GM12891 (cell line): Measurements from ENCODE around the gene GPC6.

Source experiments
- POLR2A ChIP-seq: IDR thresholded peaks from 2 replicates; pipeline ENCODE4 v1.6.1; 2011; ENCODE audit warnings: low read depth, low read length, control low read depth
- POLR2AphosphoS5 ChIP-seq: IDR thresholded peaks from 2 replicates; pipeline ENCODE4 v1.6.1; 2011; ENCODE audit warnings: low read depth, low read length, control low read depth
- SPI1 ChIP-seq: IDR thresholded peaks from 2 replicates; pipeline ENCODE4 v1.6.1; 2011; ENCODE audit warnings: low read depth, low read length, control low read depth

GRCh38 chr13:93372856-93373255 lies 146.2 kb downstream of the GPC6 start:
- TF ChIP-seq POLR2A = no peak
- TF ChIP-seq POLR2AphosphoS5 = no peak
- no peak for TF ChIP-seq SPI1
